NCI-H1694 (cell line): Measurements from ENCODE around the gene LY6G6C.

Experiments used
- DNase-seq: peaks from one replicate; lab custom pipeline; 2025; lab: John Stamatoyannopoulos, UW

Gene LY6G6C

DNA sequence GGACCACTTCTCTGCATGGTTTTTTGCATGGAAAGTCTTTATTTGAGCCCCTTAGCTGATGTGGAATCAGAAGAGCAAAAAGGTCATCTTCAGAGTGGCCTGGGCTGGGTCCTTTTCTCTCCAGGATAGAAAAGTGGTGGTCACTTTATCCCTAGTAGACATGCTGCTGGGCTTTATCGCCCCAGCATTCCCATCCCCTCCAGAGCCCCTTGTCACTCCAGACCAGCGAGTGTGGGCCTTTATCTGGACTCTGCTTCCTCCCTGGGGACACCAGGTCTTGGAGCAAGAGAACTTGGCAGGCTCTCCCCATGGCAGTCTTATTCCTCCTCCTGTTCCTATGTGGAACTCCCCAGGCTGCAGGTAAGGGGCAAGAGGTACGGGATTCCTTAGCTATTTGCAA is 14.9 kb downstream of the LY6G6C start, which contains the start of gene LY6G6F:
Gene LY6G6F (plus strand): TSS at position 268 of the 400 bp plus-strand sequence. CDS start 41 bp downstream, at position 309.
- no peak for DNase-seq

- no peak for DNase-seq
Measured at GRCh38 chr6:31705931-31706330, 15.6 kb downstream of the LY6G6C start.

GRCh38 chr6:31702819-31703716 is 18.5 kb downstream of the LY6G6C start, which contains the start of gene ABHD16A:
TSS of gene ABHD16A (minus strand) at chr6:31703324. CDS start at chr6:31703281, 43 bp downstream.
- DNase-seq, result peak; percentile 87

- no peak for DNase-seq
Measured at GRCh38 chr6:31702405-31702818, 19.1 kb downstream of the LY6G6C start.

GRCh38 chr6:31701666-31702404 is 19.7 kb downstream of the LY6G6C start:
- no peak for DNase-seq

- no peak for DNase-seq
Measured at GRCh38 chr6:31700740-31701401, 20.7 kb downstream of the LY6G6C start.

- DNase-seq, result no peak
Measured at GRCh38 chr6:31697555-31697954, 24.0 kb downstream of the LY6G6C start.

DNA sequence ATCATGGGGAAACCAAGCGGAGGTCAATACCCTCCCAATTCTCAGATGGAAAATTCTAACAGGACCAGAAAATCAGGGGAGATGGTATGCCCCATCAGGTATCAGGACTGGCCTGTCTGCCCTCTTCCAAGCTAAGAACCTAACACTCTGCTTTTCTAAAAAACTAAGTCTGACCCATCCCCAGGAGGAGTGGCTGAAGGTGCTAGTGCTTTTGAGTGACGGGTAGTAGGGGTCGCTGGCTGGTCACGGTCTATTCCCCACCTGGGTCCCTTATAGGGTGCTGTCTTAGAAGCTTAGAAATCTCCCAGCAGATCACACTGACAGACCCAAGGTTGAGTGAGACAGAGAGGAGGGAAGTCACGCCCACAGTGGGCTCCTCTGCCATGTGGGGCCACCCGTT is 28.0 kb downstream of the LY6G6C start:
- no peak for DNase-seq

GRCh38 chr6:31692886-31693285 is 28.7 kb downstream of the LY6G6C start:
- DNase-seq, result no peak

- no peak for DNase-seq
Measured at GRCh38 chr6:31692353-31692752, 29.2 kb downstream of the LY6G6C start.

DNA sequence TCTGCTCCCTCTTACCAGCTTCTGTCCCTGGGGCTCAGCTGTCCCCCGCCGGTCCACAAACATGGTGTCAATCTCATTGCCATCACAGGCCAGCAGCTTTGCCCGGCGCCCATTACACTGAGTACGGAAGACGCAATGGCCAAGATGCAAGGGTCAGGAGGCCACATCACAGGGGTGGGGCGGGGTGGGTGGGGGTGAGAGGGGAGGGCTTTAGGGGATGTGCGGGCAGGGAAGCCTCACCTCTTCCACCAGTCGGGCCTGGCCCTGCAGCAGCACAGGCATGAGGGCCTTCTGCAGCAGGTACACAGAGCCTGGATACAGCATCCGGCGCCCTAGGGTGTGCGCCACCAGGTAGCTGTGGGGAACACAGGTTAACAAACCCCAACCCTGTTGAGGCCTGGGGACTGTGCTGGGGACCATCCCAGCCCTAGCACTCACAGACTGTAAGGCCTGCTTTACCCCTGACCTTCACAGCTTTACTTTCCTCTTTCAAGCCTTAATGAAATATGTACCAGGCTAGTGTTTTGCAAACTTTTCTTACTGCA is 29.9 kb downstream of the LY6G6C start:
- DNase-seq, result no peak

DNA sequence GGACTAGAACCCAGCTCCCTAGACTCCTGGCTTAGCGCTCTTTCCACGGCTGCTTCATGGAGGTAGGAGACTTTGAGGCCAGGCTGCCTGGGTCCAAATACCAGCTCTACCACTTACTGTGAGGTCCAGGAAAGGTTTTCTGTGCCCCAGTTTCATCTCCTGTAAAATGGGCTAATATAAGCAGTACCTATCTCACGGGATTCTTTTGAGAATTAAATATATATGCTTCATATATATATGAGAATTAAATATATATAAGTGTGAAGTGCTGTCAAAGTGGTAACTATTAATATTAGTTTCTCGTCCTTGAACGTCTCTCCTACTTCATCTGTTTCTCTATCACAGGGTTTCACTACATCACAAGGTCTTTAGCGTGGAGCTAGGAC is 30.5 kb downstream of the LY6G6C start:
- DNase-seq, result no peak

GRCh38 chr6:31690231-31691077 is 31.1 kb downstream of the LY6G6C start:
- no peak for DNase-seq

DNA sequence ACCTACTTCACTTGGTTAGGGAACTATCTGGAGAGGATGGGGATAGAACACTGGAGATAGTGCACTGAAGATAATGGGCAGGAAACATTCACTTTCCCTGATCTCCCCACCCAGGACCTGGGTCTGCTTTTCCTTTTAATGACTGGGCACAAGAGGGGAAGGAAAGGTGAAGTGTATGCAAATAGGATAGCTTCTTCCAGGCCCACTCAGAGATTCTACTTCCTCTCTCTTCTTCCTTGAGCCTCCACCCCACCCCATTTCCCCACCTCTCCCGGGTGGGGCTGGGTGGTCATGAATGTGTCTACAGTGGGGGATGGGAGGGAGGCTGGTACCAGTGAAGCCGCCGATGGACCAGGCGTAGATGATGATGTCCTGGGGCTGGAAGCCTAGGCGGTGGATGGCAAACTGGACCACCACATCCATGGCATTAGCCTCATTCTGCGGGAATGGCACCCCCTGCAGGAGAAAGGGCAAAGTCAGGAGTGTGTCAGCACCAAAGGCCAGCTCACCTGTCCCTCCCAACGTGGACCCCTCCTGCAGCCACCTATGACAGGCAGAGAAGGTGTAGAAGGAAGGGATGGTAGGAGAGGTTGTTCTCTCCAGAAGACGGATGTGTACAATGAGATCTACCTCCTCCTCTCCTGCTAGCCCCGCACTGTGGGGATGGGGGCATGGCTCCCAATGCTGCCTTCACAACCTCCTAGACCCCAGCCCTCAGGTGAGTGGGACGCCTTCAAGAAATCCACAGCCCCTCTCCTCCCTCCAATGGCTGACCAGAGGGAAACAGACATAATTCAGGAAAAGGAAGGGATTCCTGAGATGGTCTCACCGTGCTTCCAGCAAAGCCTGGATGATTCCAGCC is 32.1 kb downstream of the LY6G6C start:
- no peak for DNase-seq

DNA sequence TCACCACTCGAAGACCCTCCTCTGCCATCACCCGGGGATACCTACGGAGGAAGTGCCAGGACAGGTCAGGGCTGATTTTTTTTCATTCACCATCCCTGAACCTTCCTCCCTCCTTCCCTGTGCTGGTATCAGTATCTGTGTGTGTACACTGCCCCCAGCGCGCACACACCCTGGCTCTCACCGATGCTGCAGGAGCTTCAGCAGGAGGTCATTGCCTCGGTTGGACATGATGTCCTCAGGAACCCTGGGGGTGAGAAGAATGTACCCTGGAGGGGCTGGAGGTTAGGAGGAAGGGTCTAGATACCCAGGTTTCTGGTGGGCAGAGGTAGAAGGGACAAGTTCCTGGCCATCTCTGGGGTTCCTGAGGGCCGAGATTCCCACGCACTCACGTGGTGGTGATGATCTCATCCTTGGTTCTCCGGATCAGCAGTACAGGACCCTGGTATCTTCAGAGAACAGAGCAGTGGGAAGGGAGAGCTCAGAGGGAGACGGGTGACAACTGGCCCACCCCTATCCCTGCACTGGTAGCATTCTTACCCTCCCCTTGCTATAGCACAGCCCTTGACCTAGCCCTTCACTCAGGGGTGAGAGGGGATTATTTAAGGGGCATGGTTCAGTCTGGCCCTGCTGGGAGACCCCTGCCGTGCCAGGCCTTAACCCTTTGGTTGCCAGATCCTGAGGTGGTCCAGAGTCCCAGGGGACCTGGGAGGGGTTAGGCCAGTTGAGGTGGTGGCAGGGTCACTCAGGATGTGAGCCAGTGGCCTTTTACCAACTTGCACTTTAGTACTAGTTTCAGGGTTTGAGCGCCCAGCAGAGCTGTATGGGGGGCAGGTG is 33.5 kb downstream of the LY6G6C start:
- DNase-seq, result no peak

DNA sequence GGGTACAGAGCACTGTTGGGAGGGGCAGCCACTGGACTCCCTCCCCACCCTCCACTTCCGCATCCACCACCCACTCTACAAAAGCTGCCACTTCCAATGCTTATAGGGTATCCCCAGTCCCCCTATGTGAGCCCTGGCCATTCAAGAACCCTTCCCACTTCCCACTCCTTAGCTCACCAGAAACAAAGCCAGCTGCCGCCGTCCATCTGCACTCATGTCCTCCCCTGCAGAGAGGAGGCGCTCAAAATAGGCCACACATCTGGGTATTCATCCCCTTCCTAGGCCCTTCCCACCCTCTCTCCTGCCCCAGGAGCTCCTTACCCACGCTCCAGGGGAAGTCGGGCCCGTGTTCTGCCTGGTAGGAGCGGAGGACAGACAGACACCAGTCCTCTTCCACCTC is 34.2 kb downstream of the LY6G6C start:
- DNase-seq, result no peak

GRCh38 chr6:31686483-31686882 is 35.1 kb downstream of the LY6G6C start:
- DNase-seq, result no peak

DNA sequence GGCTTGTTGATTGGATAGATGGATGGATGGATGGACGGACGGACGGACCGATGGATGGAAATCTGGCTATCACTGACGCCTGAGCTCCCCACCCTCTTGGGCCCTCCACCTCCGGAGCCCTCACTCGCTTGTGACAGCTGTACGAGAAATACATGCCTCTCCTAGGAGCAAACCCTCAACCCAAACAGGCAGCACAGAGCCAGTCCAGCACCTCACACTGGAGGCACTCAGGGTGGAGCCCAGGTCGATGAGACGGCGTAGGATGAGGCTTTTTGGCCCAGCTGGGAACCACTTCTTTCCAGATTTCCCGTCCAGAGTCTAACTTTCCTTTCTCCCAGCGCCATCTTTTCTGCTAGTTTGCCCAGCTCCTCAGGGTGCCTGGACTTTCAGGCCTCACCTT is 38.0 kb downstream of the LY6G6C start:
- no peak for DNase-seq

- DNase-seq, result no peak
Measured at GRCh38 chr6:31681135-31681671, 40.3 kb downstream of the LY6G6C start.
